Upper lobe of left lung (tissue), 4 donors: Measurements from ENCODE around the gene UBE2F.

Experiments used
- EP300 ChIP-seq, 4 donors: sonication (generic); formaldehyde crosslinking; IDR thresholded peaks; one replicate each; pipeline ENCODE4 v1.5.1; 2017; ENCODE audit warnings: antibody characterized with exemption in 4 of 4, control low read depth in 2 of 4
- POLR2A ChIP-seq, 4 donors: fragments of 450-650 bp; IDR thresholded peaks; one replicate each; pipeline ENCODE4 v1.5.1; 2016 to 2017; ENCODE audit warnings: antibody characterized with exemption in 4 of 4, mild to moderate bottlenecking in 2 of 4
- POLR2AphosphoS5 ChIP-seq, 2 donors: sonication (generic); formaldehyde crosslinking; IDR thresholded peaks; one replicate each; pipeline ENCODE4 v1.5.1; 2017; ENCODE audit warnings: antibody characterized with exemption in 2 of 2
- TF ChIP-seq, protein P1 (sequence below), 6 experiments: fragments of 450-650 bp in 4 of 6; fragments of 200-600 bp in 2 of 6; sonication (generic) in 2 of 6; IDR thresholded peaks; one replicate each; pipeline ENCODE4 v1.5.1; 2016 to 2019; ENCODE audit warnings: antibody characterized with exemption in 6 of 6

DNA sequence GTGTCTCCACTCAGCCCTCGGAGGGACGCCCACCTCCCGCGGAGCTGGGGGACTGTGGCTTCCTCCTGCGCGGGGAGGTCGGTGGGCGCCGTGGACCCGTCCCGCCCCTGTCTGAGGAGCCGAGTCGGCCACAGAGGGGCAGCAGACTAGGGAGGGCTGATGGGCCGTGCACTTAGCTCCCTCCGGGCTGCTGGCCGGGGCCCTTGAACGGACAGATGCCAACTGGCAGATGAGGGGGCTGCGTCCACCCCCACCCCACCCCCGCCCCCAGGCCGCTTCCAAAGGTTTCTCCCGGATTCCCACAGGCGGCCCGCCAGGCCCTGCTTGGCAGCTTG is 10.4 kb upstream of the UBE2F start:
- TF ChIP-seq POLR2AphosphoS5 (IDR thresholded peaks at IDR 0.05) (no peak), POLR2A (IDR thresholded peaks at IDR 0.05) (no peak), EP300 (IDR thresholded peaks at IDR 0.05) (no peak)
- TF ChIP-seq, protein P1, sequence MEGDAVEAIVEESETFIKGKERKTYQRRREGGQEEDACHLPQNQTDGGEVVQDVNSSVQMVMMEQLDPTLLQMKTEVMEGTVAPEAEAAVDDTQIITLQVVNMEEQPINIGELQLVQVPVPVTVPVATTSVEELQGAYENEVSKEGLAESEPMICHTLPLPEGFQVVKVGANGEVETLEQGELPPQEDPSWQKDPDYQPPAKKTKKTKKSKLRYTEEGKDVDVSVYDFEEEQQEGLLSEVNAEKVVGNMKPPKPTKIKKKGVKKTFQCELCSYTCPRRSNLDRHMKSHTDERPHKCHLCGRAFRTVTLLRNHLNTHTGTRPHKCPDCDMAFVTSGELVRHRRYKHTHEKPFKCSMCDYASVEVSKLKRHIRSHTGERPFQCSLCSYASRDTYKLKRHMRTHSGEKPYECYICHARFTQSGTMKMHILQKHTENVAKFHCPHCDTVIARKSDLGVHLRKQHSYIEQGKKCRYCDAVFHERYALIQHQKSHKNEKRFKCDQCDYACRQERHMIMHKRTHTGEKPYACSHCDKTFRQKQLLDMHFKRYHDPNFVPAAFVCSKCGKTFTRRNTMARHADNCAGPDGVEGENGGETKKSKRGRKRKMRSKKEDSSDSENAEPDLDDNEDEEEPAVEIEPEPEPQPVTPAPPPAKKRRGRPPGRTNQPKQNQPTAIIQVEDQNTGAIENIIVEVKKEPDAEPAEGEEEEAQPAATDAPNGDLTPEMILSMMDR (IDR thresholded peaks at IDR 0.05), result no peak
